ENCODE results near the gene KITLG. TPM values are rescaled to one million over a fixed set of nuclear protein-coding genes. Genes with fewer than 3 reads are reported as not detected.

KITLG gene
- total RNA-seq, 1 experiment from 2014 or later: 4.6 TPM

GRCh38 chr12:88445705-88446394 lies 134.4 kb downstream of the KITLG start:
- ChIA-PET POLR2A (ENCODE audit: low non-redundant PET) (no interaction called here), CTCF (no interaction called here)
- no peak for DNase-seq (ENCODE audit: low spot score)
- H3K27me3 ChIP-seq (replicated peaks; ENCODE audit: insufficient read depth, low read depth, low read length, poor library complexity): no peaks in the 10 kb centered on the region
- H3K27ac ChIP-seq (ENCODE audit: low read depth, low read length, poor library complexity, severe bottlenecking): no peak overlapping the region
- BruUV-seq (replicated peaks): no TSS peak
- no peaks in the 10 kb centered on the region for H3K36me3 ChIP-seq (ENCODE audit: insufficient read depth, low read length, poor library complexity, severe bottlenecking)
- H3K4me1 ChIP-seq (ENCODE audit: insufficient read depth, low read length, poor library complexity, severe bottlenecking): no peaks in the 10 kb centered on the region
- H3K4me3 ChIP-seq (ENCODE audit: low read depth, low read length, poor library complexity, severe bottlenecking): no peak overlapping the region
- TF ChIP-seq CTCF (conservative IDR thresholded peaks at IDR 0.05; ENCODE audit: low read depth, low read length): no peak
- TF ChIP-seq EZH2 (IDR thresholded peaks at IDR 0.05; ENCODE audit: borderline replicate concordance, low read depth, low read length, poor library complexity, severe bottlenecking): no peak
- intact Hi-C loops (cut with micrococcal nuclease; ENCODE audit: unreplicated experiment): no loop called here
- no peaks in the 10 kb centered on the region for H3K9me3 ChIP-seq (ENCODE audit: low read depth, low read length, poor library complexity, severe bottlenecking)

GRCh38 chr12:88444481-88444880 lies 135.8 kb downstream of the KITLG start:
- H3K27ac ChIP-seq (ENCODE audit: low read depth, low read length, poor library complexity, severe bottlenecking): no peak overlapping the region
- BruUV-seq (replicated peaks): no TSS peak
- ChIA-PET CTCF (no interaction called here), POLR2A (ENCODE audit: low non-redundant PET) (no interaction called here)
- H3K4me1 ChIP-seq (ENCODE audit: insufficient read depth, low read length, poor library complexity, severe bottlenecking): no peaks in the 10 kb centered on the region
- H3K27me3 ChIP-seq (replicated peaks; ENCODE audit: insufficient read depth, low read depth, low read length, poor library complexity): no peaks in the 10 kb centered on the region
- H3K9me3 ChIP-seq (ENCODE audit: low read depth, low read length, poor library complexity, severe bottlenecking): no peaks in the 10 kb centered on the region
- no peak for DNase-seq (ENCODE audit: low spot score)
- TF ChIP-seq CTCF (conservative IDR thresholded peaks at IDR 0.05; ENCODE audit: low read depth, low read length) (no peak), EZH2 (IDR thresholded peaks at IDR 0.05; ENCODE audit: borderline replicate concordance, low read depth, low read length, poor library complexity, severe bottlenecking) (no peak)
- H3K4me3 ChIP-seq (ENCODE audit: low read depth, low read length, poor library complexity, severe bottlenecking): no peak overlapping the region
- intact Hi-C loops (cut with micrococcal nuclease; ENCODE audit: unreplicated experiment): no loop called here
- H3K36me3 ChIP-seq (ENCODE audit: insufficient read depth, low read length, poor library complexity, severe bottlenecking): no peaks in the 10 kb centered on the region
